Esophagus muscularis mucosa (tissue), 3 donors: ENCODE results near the gene IGF2BP3.

Experiments
- CTCF ChIP-seq, 3 experiments: fragments of 200-600 bp in 2 of 3; fragments of 450-650 bp in 1 of 3; sonication (generic) in 2 of 3; IDR thresholded peaks; one replicate each; pipeline ENCODE4 v1.5.1; 2017 to 2019; ENCODE audit warnings: antibody characterized with exemption in 3 of 3, mild to moderate bottlenecking in 2 of 3, moderate library complexity in 1 of 3
- POLR2A ChIP-seq: fragments of 450-650 bp; IDR thresholded peaks from one replicate; pipeline ENCODE4 v1.6.1; 2017; ENCODE audit warnings: antibody characterized with exemption, moderate library complexity, mild to moderate bottlenecking, low read depth

GRCh38 chr7:23487670-23488069 is 17.4 kb upstream of the IGF2BP3 start:
- TF ChIP-seq POLR2A: no peak
- no peak for TF ChIP-seq CTCF (IDR thresholded peaks at IDR 0.05)
